Activated CD4-positive, alpha-beta T cell treated with anti-CD3 and anti-CD28 coated beads for 1 hour (primary cell): Measurements from ENCODE around the gene ARMC3.
A peak's percentile ranks its signal among the peaks of the same experiment; 100 is the strongest.

ENCODE experiments used
- DNase-seq: peaks from one replicate; pipeline ENCODE4 v3.0.0-alpha.2; 2020

ARMC3 gene

GRCh38 chr10:22931948-22932347 is 4.1 kb downstream of the ARMC3 start:
- DNase-seq = no peak

GRCh38 chr10:22932626-22933370 is 4.9 kb downstream of the ARMC3 start:
- no peak for DNase-seq

- DNase-seq = no peak
Measured at GRCh38 chr10:22934726-22935125, 6.9 kb downstream of the ARMC3 start.

GRCh38 chr10:22942437-22942836 is 14.6 kb downstream of the ARMC3 start:
- no peak for DNase-seq

GRCh38 chr10:22945934-22946673 is 18.3 kb downstream of the ARMC3 start:
- no peak for DNase-seq

DNA sequence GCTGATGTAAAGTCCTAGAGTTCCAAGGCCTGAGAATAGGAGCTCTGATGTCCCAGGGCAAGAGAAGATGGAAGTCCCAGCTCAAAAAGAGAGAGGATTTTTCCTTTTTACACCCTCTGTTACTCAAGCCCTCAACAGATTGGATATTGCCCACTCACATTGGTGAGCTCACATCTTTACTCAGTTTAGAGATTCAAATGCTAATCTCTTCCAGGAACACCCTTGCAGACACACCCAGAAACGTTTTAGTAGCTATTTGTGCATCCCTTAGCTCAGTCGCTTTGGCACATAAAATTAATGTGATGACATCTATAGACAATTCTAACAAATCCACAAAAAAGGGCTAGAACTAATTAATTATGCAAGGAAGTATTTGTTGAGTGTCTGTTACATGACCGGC is 27.1 kb downstream of the ARMC3 start:
- DNase-seq = no peak

DNA sequence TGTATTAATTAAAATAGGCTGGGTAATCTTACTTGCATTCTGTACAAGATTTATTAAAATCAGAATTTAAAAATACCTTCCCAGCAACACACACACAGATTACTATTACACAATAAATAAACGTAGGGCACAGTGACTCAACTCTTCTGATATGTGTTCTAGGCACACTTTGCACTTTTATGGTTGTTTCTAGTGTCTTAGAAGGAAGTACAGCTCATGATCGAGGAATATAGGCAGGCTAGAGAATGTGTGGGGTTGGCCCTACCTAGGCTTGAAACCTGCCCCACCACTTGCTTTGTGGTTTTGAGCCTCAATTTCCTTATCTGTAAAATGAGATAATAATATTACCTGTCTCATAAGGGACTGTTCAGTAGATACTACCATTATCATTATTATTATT is 30.5 kb downstream of the ARMC3 start:
- DNase-seq = no peak

DNA sequence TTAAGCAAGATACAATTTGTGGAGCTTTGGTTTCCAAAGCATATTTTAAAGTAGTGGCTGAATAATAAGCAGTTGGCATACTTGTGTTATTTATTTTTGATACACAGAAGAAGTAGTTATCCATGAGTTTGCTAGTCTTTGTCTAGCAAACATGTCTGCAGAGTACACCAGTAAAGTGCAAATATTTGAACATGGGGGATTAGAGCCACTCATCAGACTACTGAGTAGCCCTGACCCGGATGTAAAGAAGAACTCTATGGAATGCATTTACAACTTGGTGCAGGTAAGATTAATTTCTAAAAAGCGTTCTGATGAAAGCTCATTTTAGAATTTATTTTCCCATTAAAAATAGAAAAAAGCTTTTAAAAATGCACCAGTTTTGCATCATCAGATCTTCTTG is 31.4 kb downstream of the ARMC3 start:
- DNase-seq = no peak

DNA sequence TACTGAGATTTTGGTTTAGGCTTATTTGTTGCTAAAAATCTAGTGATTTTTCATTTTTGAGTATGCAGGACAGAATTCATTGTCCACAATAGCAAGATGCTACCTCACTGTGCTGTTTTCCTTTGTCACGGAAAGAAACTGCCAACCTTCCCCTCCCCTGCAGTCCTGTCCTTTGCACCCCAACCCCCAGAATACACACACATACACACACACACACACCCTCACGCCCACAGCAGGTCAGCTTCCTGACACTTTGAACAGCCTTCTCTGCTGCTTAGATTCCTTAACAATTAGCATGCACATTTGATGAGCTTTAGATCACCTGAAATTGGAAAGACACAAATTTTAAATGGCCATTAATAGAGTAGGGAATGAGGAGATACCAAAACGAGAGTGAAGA is 32.1 kb downstream of the ARMC3 start:
- no peak for DNase-seq

- DNase-seq = no peak
Measured at GRCh38 chr10:22962817-22963216, 35.0 kb downstream of the ARMC3 start.

GRCh38 chr10:22969704-22970103 is 41.9 kb downstream of the ARMC3 start:
- DNase-seq = no peak

DNA sequence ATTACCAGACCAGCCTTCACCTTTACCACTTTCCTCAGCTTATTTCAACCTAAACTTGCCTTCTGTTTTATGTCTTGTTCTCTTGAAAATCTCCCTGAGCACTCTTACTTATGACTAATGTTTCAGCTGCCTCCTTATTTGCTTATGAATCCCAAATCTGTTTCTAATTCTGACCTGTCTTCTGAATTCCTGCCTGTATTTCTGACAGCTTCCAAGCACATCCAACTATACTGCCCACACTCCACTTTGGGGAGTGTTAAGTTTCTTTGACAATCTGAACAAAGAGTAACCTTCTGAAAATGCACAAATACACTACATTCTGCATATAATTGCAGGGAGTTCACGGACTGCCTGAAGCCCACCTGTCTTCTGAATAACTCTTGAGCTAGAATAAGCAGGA is 48.7 kb downstream of the ARMC3 start:
- no peak for DNase-seq

DNA sequence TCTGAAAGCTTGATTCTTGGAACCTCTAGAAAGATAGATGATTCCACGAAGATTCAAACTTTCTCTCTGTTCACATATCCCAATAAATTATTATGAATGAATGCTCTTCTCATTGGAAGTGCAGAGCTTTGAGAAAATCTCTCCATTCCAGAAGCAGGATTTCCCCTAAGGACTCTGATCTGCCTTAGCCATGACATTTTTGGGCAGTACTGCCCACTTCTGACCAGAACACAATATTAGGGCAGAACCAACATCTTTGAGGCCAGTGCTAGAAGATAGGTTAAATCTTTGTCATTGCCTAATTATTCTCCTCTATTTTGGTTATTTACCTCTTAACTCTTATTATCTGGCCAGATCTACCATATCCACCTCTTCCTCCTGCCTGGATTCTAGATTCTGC is 49.9 kb downstream of the ARMC3 start:
- DNase-seq = no peak

- DNase-seq = no peak
Measured at GRCh38 chr10:22978287-22978686, 50.4 kb downstream of the ARMC3 start.

- no peak for DNase-seq
Measured at GRCh38 chr10:22978918-22979317, 51.1 kb downstream of the ARMC3 start.

GRCh38 chr10:22980822-22981221 is 53.0 kb downstream of the ARMC3 start:
- no peak for DNase-seq

GRCh38 chr10:22984066-22984465 is 56.2 kb downstream of the ARMC3 start:
- DNase-seq = no peak

GRCh38 chr10:22986771-22987542 is 59.1 kb downstream of the ARMC3 start:
- no peak for DNase-seq

GRCh38 chr10:22988581-22989360 is 60.9 kb downstream of the ARMC3 start:
- peak; percentile 54 for DNase-seq

DNA sequence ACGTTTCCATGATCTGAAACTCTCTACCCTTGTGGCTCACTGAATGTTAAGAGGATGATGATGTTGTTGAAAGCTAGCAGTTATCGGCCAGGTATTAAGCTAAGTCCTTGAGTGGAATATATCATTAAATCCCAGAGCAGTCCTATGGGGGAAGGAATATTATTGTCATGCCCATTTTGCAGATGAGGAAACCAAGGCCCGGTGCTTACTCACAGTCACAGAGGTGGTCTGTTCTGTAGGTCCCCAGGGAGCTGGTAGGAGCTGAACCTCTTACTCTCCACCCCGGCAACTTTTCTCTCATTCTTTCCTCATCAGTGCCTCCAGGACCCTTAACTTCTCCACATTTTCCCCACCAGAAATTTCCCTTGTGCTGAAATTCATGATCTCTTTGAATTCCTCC is 62.6 kb downstream of the ARMC3 start:
- no peak for DNase-seq

GRCh38 chr10:22992075-22992474 is 64.2 kb downstream of the ARMC3 start:
- no peak for DNase-seq

DNA sequence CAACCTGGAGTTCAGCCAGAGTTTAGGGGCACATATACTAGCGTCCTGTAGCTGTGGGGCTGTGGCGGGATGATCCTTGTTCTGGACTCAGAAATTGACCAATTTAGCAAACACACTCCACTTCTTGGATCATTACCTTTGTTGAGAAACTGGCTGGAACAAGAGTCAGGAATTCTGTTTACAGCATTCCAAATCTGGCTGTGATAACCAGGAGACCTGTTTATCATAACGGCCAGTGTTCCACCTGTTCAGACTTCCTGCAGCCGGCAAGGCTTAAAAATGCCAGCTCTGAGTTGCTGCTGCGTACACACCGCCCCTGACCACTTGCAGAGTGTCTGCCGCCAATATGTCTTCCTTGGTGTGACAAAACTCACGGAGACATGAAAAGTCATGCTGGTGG is 64.8 kb downstream of the ARMC3 start:
- DNase-seq = no peak

DNA sequence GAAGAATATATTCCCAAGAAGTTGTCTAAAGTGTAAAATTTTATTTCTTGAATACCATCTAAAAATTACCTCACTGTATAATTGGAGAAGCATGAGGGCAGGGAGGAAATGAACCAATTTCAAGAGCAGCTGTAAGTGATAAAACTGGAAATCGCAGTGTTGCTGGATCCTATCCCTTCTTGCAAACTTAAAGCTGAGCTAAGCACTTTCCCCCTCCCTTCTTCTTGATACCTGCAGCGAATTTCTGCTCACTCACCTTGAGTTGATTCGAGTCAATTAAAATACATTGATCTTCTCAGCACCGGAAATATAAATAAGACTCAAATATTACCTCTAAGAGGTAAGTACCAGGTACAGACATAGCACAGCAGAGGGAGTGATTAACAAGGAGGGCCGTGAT is 65.5 kb downstream of the ARMC3 start:
- DNase-seq = no peak
